HG02763 (cell line): ENCODE results near the gene WDR17.

Source experiments
- ATAC-seq: cut with Tn5 transposase; IDR thresholded peaks from one replicate; pipeline ENCODE4 v1.9.1; 2021; ENCODE audit warnings: mild to moderate bottlenecking, moderate library complexity; ENCODE audit not compliant: unreplicated experiment

WDR17 gene

DNA sequence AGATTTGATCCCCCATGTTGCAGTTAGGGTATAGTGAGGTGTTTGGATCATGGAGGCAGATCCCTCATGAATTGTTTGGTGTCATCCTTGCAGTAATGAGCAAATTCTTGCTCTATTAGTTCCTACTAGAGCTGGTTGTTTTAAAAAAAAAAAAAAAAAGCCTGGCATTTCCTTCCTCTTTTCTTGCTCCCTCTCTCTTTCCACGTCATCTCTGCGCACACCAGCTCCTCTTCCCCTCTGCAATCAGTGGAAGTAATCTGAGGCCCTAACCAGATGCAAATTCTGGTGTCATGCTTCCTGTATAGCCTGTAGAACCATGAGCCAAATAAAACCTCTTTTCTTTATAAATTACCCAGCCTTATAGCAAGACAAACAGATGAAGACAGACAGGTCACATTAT is 24.5 kb downstream of the WDR17 start:
- no peak for ATAC-seq

DNA sequence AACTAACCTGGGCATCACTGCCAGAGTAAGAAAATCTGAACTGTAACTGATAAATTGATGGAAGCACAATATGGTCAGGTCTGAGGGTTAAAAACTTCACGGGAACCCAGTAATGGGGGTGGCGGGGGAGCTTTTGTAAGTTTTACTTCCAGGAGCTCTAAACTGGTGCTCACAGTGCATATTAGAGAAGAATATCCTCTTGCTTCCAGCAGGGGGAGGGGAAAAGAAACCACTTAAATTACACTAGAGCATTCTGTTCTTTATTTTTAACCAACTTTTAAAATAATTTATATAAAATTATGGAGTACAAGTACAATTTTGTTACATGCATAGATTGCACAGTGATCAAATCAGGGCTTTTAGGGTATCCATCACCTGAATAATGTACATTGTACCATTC is 33.7 kb downstream of the WDR17 start:
- no peak for ATAC-seq

DNA sequence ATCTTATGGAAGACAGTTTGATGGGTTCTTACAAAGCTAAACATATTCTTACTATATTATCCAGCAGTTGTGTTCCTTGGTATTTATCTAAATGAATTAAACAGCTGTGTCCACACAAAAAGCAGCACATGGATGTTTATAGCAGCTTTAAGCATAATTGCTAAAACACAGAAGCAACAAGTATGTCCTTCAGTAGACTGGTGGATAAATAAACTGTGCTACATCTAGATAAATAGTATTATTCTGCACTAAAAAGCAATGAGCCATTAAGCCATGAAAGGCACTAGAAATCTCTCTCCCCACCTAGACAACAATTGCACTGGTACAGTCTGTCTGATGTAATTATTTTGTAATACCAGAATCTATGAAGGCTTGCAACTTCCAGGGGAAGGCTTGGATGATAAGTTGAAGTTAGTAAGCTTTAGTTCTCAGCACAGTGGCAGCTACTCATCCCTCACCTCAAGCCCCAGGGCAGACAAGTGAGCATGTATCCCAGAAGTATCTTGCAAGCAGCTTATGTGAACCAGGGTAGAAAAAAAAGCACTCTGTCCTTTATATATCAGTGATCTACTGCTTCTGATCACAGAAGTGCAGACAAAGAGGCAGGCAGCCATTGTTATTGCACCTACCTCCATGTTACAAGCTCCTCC is 36.9 kb downstream of the WDR17 start:
- no peak for ATAC-seq

DNA sequence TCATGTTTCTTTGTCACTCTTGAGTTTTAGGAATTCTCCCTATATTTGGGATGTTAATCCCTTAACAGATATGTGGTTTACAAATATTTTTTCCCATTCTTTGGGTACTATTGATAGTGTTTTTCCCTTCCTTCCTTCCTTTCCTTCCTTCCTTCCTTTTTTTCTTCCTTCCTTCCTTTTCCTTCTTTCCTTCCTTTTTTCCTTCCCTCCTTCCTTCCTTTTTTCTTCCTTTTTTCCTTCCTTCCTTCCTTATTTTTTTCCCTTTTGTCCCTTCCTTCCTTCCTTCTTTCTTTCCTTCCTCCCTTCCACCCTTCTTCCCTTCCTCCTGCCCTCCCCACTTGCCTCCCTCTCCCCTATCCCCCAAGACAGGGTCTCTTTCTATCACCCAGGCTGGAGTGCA is 42.1 kb downstream of the WDR17 start:
- ATAC-seq: no peak

DNA sequence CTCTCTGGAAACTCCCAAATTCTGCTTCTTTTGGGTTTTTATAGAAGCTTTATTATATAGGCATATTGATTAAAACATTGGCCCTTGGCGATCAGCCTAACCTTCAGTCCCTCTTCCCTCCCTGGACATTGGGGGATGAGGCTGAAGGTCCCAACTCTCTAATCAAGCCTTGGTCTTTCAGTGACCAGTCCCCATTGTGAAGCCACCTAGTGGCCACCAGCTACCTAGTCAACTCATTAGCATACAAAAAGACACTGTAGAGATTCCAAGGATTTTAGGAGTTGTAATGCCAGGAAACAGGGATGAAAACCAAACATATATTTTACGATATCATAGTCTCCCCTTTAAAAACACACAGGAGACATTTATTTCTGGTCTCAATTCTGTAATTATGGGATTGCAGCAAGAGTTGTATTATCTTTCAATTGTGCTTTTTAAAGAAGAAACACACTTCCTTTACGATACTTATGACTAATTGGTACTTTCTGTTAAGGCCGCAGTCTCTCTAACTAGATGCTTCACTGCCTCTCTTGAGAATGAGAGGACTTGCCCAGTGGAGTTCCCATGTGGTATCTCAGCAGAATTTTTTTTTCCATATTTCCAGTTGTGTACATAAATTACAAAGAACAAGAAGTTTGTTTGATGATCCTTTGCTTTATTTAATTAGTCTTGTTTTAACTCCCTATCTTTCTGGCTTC is 58.2 kb downstream of the WDR17 start:
- peak; percentile 100 for ATAC-seq

DNA sequence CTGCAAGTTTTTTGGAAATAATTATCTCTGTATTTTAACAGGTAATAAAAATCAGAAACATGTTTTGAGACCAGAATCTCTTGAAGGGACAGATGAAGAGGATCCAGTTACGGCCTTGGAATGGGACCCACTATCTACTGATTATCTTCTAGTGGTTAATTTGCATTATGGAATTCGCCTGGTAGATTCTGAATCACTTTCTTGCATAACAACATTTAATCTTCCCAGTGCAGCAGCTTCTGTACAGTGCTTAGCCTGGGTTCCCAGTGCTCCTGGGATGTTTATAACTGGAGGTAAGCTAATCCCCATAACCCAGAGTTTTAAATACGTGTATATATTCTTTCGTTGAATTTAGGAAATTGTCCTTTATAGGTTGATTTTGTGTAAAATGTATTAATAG is 59.4 kb downstream of the WDR17 start:
- ATAC-seq: no peak

DNA sequence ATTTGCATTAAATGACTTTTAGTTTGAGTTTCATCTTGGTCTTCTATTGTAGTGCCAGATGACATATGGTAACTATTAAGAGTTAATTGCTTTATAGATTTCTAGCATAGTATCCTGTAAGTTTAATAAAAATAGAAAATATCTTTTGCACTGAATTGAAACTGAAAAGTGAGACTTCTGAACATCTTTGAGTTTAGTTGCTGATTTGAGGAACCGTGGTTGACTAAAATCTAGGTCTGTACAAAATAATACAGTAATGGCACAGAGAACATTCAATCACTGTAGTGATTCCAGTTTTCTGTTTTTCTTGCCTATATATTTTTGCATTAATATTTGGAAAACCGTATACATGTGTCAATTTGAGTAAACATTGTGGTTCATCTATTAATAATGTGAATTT is 69.0 kb downstream of the WDR17 start:
- ATAC-seq: no peak

DNA sequence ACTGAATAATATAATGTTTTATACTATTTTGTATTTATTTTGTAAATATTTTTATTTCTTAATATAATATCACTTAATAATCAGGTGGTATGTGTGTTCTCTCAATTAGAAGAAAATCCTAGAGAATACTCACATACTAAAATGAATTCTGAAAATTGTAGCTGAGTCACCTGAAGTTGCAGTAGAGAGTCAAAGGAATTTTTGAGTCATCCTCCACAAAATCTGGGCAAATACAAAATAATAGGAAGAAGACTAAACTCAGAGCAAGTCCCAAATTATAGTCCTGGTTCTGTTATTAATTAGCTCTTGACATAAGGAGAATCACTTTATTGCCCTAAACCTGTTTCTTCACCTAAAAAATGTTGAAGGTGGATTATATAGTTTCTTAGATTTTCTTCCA is 72.0 kb downstream of the WDR17 start:
- ATAC-seq: no peak

DNA sequence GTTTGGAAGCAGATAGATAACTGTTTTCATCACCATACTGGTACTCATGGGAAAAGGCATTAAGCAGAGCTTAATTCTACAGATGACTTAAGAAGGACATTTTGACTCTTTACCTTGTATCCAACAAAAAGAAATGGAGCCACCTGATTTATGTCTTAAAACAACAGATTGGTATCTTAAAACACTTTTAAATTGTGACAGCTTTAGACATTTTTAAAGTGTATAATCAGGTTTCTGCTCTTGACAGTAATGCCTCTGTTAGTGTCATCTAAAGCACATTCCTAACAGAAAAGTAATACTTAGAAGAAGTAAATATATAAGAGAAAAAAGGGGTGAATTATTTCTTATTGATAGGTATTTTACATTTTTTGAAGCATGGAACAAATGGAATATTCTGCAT is 73.9 kb downstream of the WDR17 start:
- no peak for ATAC-seq

DNA sequence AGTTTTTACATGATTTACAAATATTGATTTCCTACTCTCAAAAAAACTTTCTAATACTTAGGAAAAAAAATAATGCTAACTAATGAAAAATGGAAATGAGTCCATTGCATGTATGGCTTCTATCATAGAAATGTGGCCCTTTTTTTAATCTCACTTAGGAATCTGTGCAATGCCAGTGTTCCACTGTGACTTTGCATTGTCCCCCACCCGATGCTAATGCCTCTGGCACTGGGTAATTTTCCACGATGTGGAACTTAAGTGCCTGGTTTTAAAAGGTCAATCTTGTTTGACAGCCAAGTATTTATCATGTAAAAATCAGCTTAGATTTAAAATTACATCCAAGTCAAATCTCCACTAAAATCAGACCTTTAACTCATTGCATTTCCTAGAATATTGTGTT is 76.6 kb downstream of the WDR17 start:
- no peak for ATAC-seq

DNA sequence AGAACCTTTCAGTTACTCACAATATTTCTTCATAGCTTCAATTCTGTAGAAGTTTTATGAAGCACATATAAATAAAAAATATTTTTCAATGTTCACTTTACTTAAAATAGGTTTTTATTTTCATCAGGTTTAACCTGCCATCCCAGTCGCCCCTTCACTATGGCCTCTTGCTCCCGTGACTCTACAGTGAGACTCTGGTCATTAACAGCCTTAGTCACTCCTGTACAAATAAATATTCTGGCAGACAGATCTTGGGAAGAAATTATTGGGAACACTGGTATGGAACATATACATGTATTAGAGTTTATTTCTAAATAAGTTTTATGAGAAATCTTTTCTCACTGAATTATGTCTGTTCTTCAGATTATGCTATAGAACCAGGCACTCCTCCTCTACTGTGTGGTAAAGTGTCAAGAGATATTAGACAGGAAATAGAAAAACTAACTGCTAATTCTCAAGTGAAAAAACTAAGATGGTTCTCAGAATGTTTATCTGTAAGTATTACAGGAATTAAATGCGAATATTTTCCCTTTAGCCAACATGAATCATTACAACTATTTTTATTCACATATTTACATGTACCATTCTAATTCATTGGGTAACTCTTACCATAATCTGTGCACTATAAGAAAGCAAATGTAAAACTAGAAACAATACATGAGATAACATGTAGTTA is 84.2 kb downstream of the WDR17 start:
- ATAC-seq: no peak

DNA sequence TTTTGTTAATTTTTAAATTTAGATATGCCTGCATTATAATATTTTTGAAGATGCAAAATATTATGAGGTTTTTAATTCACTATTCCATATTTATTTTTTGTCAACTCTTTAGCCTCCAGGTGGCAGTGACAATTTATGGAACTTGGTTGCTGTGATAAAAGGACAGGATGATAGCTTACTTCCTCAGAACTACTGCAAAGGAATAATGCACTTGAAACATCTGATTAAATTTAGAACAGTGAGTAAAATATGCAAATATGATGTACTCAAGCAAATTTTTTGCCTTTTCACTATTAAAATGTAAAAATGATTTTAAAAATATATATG is 84.7 kb downstream of the WDR17 start:
- ATAC-seq: no peak

DNA sequence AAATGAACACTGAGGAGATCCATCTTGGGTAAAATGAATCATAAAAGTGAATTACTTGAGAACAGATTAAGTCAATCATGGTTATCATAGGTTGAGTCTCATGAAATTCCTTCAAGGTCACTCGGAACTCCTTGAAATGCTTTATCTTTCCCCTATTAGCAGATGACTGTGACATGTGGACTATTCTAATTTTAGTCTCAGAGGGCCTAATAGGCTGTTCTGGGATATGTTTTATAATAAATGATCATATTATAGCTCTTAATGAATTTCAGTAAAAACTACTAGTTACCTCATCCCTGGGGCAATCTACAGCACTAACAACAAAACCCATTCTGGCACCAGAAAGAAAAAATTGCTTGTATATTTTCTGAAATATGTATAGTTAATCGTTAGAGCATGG is 85.1 kb downstream of the WDR17 start:
- ATAC-seq: no peak

DNA sequence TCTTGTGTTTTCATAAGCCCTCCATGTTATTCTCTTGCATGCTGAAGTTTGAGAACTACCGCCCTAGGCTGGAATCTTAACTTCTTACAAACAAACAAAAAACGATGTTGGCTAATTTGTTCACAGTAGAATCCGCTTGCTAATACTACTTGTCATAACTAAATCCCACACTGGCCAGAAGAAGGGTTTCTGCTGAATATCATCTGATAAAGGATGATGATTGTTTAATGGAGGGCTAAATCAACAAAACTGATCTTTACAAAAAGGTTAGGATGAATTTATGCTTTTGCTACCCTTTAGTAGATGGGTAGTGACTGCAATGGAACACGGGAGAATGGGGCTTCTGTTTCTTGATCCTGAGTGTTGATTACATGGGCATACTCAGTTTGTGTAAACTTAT is 87.5 kb downstream of the WDR17 start:
- ATAC-seq: no peak

DNA sequence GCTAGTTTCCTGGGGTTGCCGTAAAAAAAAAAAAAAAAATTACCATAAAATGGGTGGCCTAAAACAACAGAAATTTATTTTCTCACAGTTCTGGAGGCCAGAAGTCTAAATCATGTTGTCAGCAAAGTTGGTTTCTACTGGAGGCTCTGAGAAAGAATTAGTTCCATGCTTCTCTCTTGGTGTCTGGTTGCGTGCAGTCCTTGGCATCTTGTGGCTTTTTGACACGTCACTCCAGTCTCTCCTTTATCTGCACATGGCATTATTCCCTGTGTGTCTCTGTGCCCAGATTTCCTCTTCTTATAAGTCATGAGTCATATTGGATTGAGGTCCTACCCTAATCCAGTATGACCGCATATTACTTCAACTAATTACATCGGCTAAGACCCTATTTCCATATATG is 91.0 kb downstream of the WDR17 start:
- ATAC-seq: no peak

DNA sequence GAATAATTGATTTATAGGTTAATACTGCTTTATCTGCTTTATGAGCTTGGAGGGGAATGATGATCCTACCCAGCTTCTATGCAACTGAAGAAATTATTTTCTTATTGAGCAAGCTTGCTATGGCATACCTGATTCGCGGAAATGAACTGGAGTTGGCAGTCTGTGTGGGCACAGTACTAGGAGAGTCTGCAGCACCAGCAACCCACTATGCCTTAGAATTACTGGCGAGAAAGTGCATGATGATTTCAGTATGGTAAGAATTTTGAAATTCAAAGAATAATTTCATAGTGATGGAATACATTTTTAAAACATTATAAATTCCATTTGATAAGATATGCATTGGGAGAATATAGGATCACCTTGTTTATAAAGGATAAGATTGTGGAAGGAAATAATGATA is 97.4 kb downstream of the WDR17 start:
- no peak for ATAC-seq

DNA sequence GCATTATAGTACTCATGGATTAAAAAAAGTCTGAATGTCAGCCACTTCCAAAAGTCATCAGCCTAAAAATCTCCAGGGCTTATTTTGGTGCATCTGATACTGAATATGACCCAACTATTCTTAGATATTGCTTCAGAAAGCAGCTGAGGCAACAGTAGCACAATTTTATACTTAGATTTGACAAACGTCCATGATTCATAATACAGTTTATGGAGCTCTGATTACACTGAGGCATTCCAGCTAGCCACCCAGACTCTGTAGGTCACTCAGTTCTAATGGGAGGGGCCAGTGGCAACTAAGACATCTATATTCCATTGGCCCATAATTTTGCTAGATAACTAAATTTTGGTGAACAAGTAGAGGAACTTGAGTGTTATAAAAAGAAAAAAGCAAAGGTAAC is 119.4 kb downstream of the WDR17 start:
- no peak for ATAC-seq

DNA sequence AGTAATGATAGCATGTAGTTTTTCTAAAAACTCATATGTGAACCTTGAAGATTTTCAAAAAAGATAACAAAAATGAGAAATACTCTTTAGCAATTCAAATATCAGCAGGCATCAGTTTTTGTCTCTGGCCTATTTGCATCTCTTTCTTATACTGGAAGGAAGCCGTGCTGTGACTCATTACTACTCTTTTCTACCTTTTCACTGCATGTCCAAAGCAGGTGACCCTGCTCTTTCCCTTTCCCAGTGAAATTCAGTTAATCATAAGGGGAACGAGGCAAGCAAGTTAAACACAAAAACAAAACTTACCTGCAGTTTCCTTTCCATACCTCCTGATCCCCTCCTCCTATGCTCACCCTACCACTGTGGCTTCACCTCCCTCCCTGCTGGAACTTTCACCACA is 120.4 kb downstream of the WDR17 start:
- no peak for ATAC-seq

DNA sequence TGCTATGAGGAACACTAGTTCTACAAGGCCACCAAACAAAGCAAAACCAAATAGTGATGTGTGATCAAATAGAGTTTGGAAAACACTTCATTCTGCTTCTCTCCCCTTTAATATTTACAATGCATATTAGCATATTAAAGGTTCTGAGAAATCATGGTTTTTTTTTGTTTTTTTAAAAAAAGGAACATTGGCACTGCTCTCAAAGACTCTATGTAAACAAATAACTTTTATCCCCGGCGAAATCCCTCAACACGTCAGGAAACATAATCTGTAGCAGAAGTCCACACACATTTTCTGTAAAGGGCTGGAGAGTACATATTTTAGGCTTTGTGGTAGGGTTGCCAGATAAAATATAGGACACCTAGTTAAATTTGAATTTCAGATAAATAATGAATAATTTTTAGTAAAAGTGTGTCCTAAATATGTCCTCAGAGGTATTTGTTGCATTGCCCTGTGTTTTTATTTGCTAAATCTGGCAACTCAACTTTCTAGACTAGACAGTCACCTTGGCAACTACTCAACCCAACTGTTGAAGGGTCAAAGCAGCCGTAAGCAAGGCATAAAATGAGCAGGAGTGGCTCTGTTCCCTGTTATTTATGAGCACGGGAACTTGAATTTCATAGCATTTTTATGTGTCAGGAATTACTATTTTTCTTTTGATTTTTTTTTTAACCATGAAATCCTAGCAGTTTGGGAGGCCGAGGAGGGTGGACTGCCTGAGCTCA is 121.2 kb downstream of the WDR17 start:
- ATAC-seq: no peak

DNA sequence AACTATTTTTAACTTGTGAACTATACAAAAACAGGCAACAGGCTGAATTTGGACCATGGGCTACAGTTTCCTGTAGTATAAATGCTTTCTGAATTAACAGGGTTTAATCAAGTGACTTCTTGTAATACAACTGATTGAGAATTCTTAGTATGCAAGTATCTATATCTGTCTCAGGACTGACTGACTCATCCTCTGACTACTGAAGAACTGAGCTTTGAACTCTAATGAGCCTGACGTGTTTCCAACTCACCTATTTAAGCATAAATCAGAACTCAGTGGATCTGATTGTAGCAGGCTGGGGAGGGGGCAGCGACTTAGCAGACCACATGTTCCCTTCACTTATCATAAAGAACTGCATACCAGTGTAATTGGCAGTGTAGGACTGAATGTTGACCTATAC is 122.0 kb downstream of the WDR17 start:
- ATAC-seq: no peak

DNA sequence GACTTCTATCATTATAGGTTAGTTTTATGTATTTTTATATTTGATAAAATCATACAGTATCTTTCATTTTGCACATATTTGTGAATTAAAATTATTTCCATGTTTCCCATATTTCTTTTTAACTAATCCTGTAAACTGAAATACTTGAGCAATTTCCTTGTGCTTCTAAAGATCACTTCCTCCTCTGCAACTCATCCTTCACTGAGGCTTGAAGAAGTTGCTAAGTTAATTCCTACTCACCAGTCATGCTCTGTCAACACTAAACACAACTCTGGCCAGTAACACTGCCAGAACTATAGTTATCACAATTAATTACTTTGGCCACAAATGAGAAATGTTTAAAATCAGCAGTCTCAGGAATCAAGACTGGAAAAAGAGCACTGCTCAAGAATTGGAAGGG is 123.0 kb downstream of the WDR17 start:
- ATAC-seq: no peak
